Measurements from ENCODE around the gene ADAM17.
"Not testable (repeated sequence)": the region's sequence is repeated elsewhere in the genome, so short reads cannot be mapped to it uniquely, and the experiment has no call there.

Gene ADAM17

DNA sequence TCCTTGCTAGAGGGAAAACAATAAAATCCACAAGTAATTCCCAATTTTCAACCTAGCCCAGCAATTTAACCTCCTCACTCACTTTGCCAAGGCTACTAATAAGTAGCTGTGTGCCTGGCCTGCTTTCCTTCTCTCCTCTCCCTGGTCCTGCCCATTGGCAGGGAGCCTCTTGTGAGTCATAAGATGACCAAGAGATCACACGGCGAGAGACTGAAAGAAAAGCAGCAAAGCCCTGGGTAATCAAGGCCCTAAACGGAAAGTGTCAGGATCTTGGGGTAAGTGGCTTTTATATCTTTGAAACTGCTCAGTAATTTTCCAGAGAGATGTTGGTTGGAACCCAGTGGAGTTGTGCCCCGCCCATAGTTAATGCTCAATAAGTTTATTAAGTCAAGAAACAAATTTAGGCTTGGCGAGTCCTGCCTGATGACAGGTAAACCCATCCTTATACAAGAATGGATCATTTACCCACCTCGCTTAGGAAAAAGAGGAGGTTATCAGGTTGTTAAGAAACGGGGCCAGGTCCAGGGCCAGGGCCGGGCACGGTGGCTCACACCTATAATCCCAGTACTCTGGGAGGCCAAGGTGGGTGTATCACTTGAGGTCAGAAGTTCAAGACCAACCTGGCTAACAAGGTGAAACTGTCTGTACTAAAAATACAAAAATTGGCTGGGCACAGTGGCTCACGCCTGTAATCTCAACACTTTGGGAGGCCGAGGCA lies 10.0 kb upstream of the ADAM17 start:
- DNase-seq (ENCODE audit: low read depth) = peak; percentile 97
- TF ChIP-seq, protein P1, sequence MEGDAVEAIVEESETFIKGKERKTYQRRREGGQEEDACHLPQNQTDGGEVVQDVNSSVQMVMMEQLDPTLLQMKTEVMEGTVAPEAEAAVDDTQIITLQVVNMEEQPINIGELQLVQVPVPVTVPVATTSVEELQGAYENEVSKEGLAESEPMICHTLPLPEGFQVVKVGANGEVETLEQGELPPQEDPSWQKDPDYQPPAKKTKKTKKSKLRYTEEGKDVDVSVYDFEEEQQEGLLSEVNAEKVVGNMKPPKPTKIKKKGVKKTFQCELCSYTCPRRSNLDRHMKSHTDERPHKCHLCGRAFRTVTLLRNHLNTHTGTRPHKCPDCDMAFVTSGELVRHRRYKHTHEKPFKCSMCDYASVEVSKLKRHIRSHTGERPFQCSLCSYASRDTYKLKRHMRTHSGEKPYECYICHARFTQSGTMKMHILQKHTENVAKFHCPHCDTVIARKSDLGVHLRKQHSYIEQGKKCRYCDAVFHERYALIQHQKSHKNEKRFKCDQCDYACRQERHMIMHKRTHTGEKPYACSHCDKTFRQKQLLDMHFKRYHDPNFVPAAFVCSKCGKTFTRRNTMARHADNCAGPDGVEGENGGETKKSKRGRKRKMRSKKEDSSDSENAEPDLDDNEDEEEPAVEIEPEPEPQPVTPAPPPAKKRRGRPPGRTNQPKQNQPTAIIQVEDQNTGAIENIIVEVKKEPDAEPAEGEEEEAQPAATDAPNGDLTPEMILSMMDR (conservative IDR thresholded peaks at IDR 0.05; ENCODE audit: low read depth, low read length) = no peak
- H3K4me3 ChIP-seq (ENCODE audit: low read depth, low read length) = no peak overlapping the region

DNA sequence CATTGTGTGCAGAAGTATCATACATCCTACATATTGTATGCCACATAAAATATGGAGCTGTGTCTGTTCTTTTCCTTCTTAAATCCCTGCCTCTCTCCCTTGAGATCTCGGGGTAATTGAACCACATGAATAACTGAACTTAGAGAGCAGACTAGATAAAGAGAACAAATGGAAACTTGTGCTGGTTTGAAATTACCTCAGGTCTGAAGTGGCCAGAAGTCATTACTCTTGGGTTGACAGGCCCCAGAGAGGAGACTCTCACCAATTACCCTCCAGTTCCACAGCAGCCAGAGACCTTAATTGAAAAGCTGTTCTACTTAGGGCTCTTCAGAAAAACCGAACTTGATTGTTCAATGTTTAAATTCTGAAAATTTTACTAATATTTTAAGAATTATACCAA lies 5.0 kb upstream of the ADAM17 start:
- DNase-seq (ENCODE audit: low read depth) = no peak
- no peak overlapping the region for H3K4me3 ChIP-seq (ENCODE audit: low read depth, low read length)
- TF ChIP-seq, protein P1 (conservative IDR thresholded peaks at IDR 0.05; ENCODE audit: low read depth, low read length) = no peak

DNA sequence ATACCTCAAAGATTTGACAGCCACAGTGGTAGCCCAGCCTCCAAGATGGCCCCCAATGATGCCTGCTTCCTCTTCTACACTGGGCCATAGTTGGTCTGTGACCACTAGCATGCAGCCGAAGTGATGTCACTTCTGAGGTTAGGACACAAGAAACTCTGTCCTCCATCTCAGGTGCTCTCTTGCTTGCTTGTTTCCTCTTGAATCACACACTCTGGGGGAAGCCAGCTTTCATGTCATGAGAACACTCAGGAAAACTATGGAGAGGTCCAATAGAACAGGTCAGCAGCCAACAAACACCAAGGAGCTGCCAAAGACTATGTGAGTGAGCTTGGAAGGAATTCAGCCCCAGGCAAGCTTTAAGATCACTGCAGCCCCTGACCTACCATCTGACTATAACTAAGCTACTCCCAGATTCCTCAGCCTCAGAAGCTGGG lies 3.3 kb upstream of the ADAM17 start:
- DNase-seq (ENCODE audit: low read depth) = peak; percentile 93
- H3K4me3 ChIP-seq (ENCODE audit: low read depth, low read length) = no peak overlapping the region
- TF ChIP-seq, protein P1 (conservative IDR thresholded peaks at IDR 0.05; ENCODE audit: low read depth, low read length) = no peak

DNA sequence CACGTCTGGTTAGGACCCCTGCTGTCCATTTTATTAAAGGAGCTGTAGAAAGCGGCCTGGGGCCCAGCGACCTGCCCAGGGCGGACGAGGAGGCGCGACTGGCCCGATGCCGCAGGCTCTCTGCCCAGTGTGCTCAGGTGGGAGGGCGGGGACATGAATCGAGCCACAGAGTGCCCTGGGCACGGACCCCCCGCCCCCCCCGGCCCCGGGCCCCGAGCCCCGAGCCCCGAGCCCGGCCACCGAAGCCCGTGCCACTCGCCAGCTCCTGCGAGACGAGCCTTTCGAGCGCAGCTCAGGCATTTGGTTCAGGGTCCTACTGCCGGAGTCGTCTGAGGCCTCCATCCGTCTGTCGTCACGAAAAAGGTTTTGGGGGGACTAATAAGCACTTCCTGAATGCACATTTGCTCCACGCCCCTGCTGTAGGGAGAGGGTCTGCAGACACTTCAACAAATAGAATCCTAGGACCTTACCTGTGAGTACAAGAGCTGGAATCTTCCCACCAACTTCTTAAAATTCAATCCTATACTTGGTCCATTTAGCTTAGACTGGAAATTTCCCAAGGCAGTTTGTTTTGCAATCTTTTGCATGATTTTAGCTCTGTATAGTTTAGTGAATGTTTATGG lies 602 bp upstream of the ADAM17 start:
- peak; percentile 47 for DNase-seq (ENCODE audit: low read depth)
- TF ChIP-seq, protein P1 (conservative IDR thresholded peaks at IDR 0.05; ENCODE audit: low read depth, low read length) = peak; percentile 35
- H3K4me3 ChIP-seq (ENCODE audit: low read depth, low read length) = peak overlapping the region; percentile 92

DNA sequence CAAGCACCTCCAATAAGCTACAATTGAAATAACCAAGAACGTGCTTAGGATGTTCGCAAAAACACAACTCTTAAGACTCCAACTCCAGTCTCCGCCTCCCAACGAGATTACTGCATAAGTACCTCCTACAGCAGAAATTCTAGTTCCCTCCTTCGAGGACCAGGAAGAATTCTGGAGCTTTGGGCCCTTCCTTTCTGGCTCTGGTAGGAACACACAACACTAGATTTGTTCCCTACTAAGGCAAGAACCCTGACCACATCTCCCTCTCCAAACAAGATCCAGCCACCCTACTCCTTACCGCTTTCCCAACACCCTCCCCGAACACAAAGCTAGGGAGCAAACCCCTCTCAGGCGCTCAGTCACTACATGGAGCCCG lies 721 bp downstream of the ADAM17 start:
- peak; percentile 95 for DNase-seq (ENCODE audit: low read depth)

DNA sequence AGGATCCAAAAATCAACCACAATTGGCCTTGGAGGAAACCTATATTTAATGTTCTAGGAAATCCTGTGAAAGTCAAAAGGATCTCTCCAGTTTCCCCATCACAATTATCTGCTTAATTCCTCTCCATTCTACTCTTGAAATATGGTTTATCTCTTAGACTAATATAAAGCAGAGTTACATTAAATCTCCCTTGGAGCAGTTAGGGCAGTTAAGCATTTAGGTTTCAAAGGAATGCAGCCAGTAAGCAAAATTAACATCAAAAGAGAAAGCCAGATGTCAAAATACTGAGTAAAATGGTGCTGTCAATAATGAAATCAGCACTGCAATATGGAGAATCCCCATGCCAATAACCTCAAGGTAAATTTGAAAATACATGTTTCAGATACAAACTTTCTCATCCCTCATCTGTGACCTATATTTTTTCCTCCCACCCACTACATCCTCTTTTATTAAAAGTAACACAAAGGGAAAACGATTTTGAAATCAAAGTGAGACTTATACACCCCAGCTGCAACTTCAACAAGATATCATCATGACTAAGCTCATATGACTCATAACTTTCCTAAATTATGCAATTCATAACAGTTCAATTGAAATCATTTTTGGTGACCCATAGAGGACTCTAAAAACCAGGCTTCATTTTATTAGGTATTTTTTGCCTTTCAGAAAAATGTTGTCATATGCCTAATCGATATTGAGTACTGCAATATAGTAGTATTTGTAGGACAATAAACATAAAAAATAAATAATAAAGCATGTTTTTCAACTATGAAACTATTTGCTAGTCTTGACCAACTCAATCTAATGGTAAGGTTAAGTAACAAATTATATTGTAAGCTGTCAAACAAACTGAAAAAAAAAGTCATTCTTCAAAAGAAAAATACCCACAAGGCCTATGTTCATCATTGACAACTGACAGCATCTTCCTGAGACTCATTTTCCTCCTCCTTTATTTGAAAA lies 3.1 kb downstream of the ADAM17 start:
- H3K4me3 ChIP-seq (ENCODE audit: low read depth, low read length) = no peak overlapping the region
- TF ChIP-seq, protein P1 (conservative IDR thresholded peaks at IDR 0.05; ENCODE audit: low read depth, low read length) = no peak
- DNase-seq (ENCODE audit: low read depth) = peak; percentile 92

More for the DNA sequence above, 721 bp downstream of the ADAM17 start:
- TF ChIP-seq, protein P1 (conservative IDR thresholded peaks at IDR 0.05; ENCODE audit: low read depth, low read length) = no peak
- peak overlapping the region; percentile 92 for H3K4me3 ChIP-seq (ENCODE audit: low read depth, low read length)

DNA sequence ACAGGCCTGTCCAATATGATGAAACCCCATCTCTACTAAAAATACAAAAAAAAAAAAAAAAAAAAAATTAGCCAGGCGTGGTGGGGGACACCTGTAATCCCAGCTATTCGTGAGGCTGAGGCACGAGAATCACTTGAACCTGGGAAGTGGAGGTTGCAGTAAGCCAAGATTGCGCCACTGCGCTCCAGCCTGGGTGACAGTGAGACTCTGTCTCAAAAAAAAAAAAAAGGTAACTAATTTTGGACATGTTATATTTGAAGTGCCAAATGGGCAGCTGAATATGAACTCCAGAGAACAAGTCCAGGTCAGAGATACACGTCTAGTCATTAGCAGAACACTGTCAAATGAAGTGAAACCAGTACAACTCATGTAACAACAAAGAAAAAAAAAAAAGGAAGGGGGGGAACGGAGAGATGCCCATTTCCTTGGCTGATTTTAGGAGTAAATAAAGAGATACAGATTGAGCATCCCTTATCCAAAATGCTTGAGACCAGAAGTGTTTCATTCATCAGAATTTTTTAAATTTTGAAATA lies 4.7 kb downstream of the ADAM17 start:
- H3K4me3 ChIP-seq (ENCODE audit: low read depth, low read length); DNase-seq (ENCODE audit: low read depth): not testable (repeated sequence)
